WTC11 (cell line): ENCODE measurements around the gene KAZALD1.

Experiments used
- ATF3 ChIP-seq: sonication (generic); formaldehyde crosslinking; conservative IDR thresholded peaks from 2 replicates; pipeline ENCODE4 v1.8.1; 2022; ENCODE audit warnings: mild to moderate bottlenecking, missing genetic modification reagents
- FOXP1 ChIP-seq: sonication (generic); formaldehyde crosslinking; IDR thresholded peaks from 2 replicates; pipeline ENCODE4 v1.8.0; 2022; ENCODE audit warnings: missing genetic modification reagents, mild to moderate bottlenecking, moderate library complexity, borderline replicate concordance
- FOXP4 ChIP-seq: sonication (generic); formaldehyde crosslinking; IDR thresholded peaks from 2 replicates; pipeline ENCODE4 v1.8.0; 2022; ENCODE audit warnings: mild to moderate bottlenecking, missing genetic modification reagents
- PRDM15 ChIP-seq: sonication (generic); formaldehyde crosslinking; IDR thresholded peaks from 2 replicates; pipeline ENCODE4 v1.8.0; 2022; ENCODE audit warnings: missing genetic modification reagents
- RELA ChIP-seq: sonication (generic); formaldehyde crosslinking; IDR thresholded peaks from 2 replicates; pipeline ENCODE4 v1.8.1; 2022; ENCODE audit warnings: missing genetic modification reagents, mild to moderate bottlenecking, borderline replicate concordance
- SMAD4 ChIP-seq: sonication (generic); formaldehyde crosslinking; IDR thresholded peaks from 2 replicates; pipeline ENCODE4 v1.8.0; 2022; ENCODE audit warnings: mild to moderate bottlenecking, missing genetic modification reagents

- TF ChIP-seq PRDM15 (CRISPR knock-in tag) (no peak), FOXP4 (CRISPR knock-in tag) (no peak), ATF3 (no peak), FOXP1 (CRISPR knock-in tag) (no peak), RELA (CRISPR knock-in tag) (no peak), SMAD4 (CRISPR knock-in tag) (no peak)
Observed at GRCh38 chr10:101071267-101071884, 9.6 kb downstream of the KAZALD1 start.
